ENCODE measurements around the gene MARCHF10.

DNA sequence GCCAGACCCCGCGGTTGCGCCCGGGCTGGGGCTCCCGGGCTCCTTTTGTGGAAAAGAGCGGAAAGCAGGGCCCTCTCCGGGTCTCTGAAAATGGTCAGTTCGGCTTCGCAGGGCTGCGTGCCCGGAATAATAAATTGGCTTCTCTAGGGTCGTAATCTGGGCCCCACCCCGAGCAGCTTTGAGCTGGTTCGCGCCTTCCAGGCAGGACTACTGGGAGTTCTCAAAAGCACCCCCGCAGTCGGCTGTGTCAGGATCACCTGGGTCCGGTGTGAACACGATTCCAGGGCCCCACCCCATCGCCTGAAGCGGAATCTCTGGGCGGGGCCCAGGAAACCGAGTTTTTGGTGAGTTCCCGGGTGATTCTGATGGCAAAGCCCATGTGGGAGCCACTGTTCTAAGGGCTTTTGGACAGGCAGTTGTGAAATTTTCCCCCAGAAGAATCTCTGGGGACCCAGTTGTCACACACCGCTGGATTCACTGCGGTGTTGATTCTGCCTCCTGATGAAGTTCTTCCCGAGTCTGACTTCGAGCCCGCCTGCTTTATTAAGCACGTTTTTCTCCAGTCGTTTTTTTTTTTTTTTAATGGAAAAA lies 103.6 kb downstream of the MARCHF10 start:
- TF ChIP-seq, protein P1, sequence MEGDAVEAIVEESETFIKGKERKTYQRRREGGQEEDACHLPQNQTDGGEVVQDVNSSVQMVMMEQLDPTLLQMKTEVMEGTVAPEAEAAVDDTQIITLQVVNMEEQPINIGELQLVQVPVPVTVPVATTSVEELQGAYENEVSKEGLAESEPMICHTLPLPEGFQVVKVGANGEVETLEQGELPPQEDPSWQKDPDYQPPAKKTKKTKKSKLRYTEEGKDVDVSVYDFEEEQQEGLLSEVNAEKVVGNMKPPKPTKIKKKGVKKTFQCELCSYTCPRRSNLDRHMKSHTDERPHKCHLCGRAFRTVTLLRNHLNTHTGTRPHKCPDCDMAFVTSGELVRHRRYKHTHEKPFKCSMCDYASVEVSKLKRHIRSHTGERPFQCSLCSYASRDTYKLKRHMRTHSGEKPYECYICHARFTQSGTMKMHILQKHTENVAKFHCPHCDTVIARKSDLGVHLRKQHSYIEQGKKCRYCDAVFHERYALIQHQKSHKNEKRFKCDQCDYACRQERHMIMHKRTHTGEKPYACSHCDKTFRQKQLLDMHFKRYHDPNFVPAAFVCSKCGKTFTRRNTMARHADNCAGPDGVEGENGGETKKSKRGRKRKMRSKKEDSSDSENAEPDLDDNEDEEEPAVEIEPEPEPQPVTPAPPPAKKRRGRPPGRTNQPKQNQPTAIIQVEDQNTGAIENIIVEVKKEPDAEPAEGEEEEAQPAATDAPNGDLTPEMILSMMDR (conservative IDR thresholded peaks at IDR 0.05; ENCODE audit: low read length): no peak
- no peak for TF ChIP-seq EZH2phosphoT487 (IDR thresholded peaks at IDR 0.05; ENCODE audit: borderline replicate concordance)

All from Loucy (cell line).